Hepatocyte (in vitro differentiated cells): ENCODE results near the gene IP6K2.
"Not testable (repeated sequence)": the region's sequence is repeated elsewhere in the genome, so short reads cannot be mapped to it uniquely, and the experiment has no call there.

Source experiments
- EZH2 ChIP-seq: fragments of 200-600 bp; sonication (generic); IDR thresholded peaks from 2 replicates; pipeline ENCODE4 v1.6.1; 2016; ENCODE audit warnings: antibody characterized with exemption, mild to moderate bottlenecking, borderline replicate concordance
- TF ChIP-seq, protein P1 (sequence below): fragments of 200-600 bp; sonication (generic); IDR thresholded peaks from 2 replicates; pipeline ENCODE4 v1.5.1; 2016; ENCODE audit warnings: antibody characterized with exemption, mild to moderate bottlenecking; ENCODE audit not compliant: poor library complexity

DNA sequence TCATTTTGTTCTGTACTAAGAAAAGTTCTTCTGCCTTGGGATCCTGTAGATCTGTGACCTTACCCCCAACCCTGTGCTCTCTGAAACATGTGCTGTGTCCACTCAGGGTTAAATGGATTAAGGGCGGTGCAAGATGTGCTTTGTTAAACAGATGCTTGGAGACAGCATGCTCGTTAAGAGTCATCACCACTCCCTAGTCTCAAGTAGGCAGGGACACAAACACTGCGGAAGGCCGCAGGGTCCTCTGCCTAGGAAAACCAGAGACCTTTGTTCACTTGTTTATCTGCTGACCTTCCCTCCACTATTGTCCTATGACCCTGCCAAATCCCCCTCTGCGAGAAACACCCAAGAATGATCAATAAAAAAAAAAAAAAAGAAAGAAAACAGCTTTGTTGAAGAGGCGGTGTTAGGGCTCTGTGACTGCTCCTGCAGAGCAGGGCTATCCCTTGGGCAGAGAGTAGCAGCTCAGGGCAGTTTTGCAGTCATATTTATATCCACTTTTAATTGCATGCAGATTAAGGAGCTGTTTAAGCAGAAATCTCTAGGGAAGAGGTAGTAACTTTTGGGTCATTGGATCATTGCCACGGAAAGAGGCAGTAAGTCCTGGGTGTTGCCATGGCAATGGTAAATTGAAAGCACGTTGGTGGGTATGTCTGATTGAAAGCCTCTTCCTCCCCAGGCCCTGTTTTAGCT is 18.2 kb upstream of the IP6K2 start:
- TF ChIP-seq, protein P1, sequence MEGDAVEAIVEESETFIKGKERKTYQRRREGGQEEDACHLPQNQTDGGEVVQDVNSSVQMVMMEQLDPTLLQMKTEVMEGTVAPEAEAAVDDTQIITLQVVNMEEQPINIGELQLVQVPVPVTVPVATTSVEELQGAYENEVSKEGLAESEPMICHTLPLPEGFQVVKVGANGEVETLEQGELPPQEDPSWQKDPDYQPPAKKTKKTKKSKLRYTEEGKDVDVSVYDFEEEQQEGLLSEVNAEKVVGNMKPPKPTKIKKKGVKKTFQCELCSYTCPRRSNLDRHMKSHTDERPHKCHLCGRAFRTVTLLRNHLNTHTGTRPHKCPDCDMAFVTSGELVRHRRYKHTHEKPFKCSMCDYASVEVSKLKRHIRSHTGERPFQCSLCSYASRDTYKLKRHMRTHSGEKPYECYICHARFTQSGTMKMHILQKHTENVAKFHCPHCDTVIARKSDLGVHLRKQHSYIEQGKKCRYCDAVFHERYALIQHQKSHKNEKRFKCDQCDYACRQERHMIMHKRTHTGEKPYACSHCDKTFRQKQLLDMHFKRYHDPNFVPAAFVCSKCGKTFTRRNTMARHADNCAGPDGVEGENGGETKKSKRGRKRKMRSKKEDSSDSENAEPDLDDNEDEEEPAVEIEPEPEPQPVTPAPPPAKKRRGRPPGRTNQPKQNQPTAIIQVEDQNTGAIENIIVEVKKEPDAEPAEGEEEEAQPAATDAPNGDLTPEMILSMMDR = not testable (repeated sequence)
- TF ChIP-seq EZH2 = not testable (repeated sequence)
